ENCODE measurements around the gene EXOSC5. TPM values are rescaled to one million over a fixed set of nuclear protein-coding genes. Genes with fewer than 3 reads are reported as not detected.
"Not testable (repeated sequence)": the region's sequence is repeated elsewhere in the genome, so short reads cannot be mapped to it uniquely, and the experiment has no call there.

The EXOSC5 gene
- total RNA-seq, 1 donor from 2014 or later, result 15.2 TPM

GRCh38 chr19:41392775-41393174, 4.4 kb downstream of the EXOSC5 start:
- peaks cover 0 to 26% of the 10 kb centered on the region in 2 donors for H3K36me3 ChIP-seq
- peaks cover 18% of the 10 kb centered on the region for H3K4me1 ChIP-seq
- H3K27me3 ChIP-seq, result no peaks in the 10 kb centered on the region
- DNase-seq (ENCODE audit: extremely low spot score in 2 of 2), result no peak
- H3K27ac ChIP-seq, result no peak overlapping the region
- no peak overlapping the region for H3K4me3 ChIP-seq
- TF ChIP-seq POLR2AphosphoS5 (IDR thresholded peaks at IDR 0.05; ENCODE audit: insufficient read depth in 1 of 2, low read depth in 1 of 2) (no peak), CTCF (IDR thresholded peaks at IDR 0.05) (no peak), POLR2A (IDR thresholded peaks at IDR 0.05) (no peak)
- intact Hi-C loops (cut with DNase I), result no loop called here
- H3K9me3 ChIP-seq, result no peaks in the 10 kb centered on the region

GRCh38 chr19:41391618-41392017, 5.5 kb downstream of the EXOSC5 start:
- no peak for DNase-seq (ENCODE audit: extremely low spot score in 2 of 2)
- H3K4me1 ChIP-seq, result peaks cover 14% of the 10 kb centered on the region
- H3K4me3 ChIP-seq, result no peak overlapping the region
- no peak overlapping the region for H3K27ac ChIP-seq
- intact Hi-C loops (cut with DNase I), result no loop called here
- H3K9me3 ChIP-seq, result no peaks in the 10 kb centered on the region
- H3K36me3 ChIP-seq, result peaks cover 0 to 27% of the 10 kb centered on the region in 2 donors
- TF ChIP-seq CTCF (IDR thresholded peaks at IDR 0.05) (no peak), POLR2A (IDR thresholded peaks at IDR 0.05) (no peak), POLR2AphosphoS5 (IDR thresholded peaks at IDR 0.05; ENCODE audit: insufficient read depth in 1 of 2, low read depth in 1 of 2) (no peak)
- no peaks in the 10 kb centered on the region for H3K27me3 ChIP-seq

GRCh38 chr19:41386442-41386841, 10.7 kb downstream of the EXOSC5 start:
- H3K36me3 ChIP-seq, result peaks cover 0 to 33% of the 10 kb centered on the region in 2 donors
- intact Hi-C loops (cut with DNase I), result no loop called here

GRCh38 chr19:41384351-41384750, 12.8 kb downstream of the EXOSC5 start:
- Histone ChIP-seq H3K4me1 (peaks cover 11% of the 10 kb centered on the region), H3K27me3 (no peaks in the 10 kb centered on the region), H3K36me3 (peaks cover 0 to 20% of the 10 kb centered on the region in 2 donors), H3K27ac (no peak overlapping the region), H3K4me3 (no peak overlapping the region), H3K9me3 (no peaks in the 10 kb centered on the region)
- no peak for TF ChIP-seq POLR2AphosphoS5 (IDR thresholded peaks at IDR 0.05; ENCODE audit: insufficient read depth in 1 of 2, low read depth in 1 of 2)
- no peak for TF ChIP-seq CTCF (IDR thresholded peaks at IDR 0.05)
- no peak for TF ChIP-seq POLR2A (IDR thresholded peaks at IDR 0.05)
- no peak for DNase-seq (ENCODE audit: extremely low spot score in 2 of 2)
- intact Hi-C loops (cut with DNase I), result no loop called here

More at GRCh38 chr19:41386442-41386841, 10.7 kb downstream of the EXOSC5 start:
- TF ChIP-seq POLR2AphosphoS5 (IDR thresholded peaks at IDR 0.05; ENCODE audit: insufficient read depth in 1 of 2, low read depth in 1 of 2) (no peak), POLR2A (IDR thresholded peaks at IDR 0.05) (no peak), CTCF (IDR thresholded peaks at IDR 0.05) (no peak)
- Histone ChIP-seq H3K27me3 (no peaks in the 10 kb centered on the region), H3K4me1 (no peaks in the 10 kb centered on the region), H3K9me3 (no peaks in the 10 kb centered on the region), H3K27ac (no peak overlapping the region), H3K4me3 (no peak overlapping the region)
- no peak for DNase-seq (ENCODE audit: extremely low spot score in 2 of 2)

- H3K27me3 ChIP-seq; H3K27ac ChIP-seq; H3K4me3 ChIP-seq; intact Hi-C loops (cut with DNase I); DNase-seq (ENCODE audit: extremely low spot score in 2 of 2); H3K36me3 ChIP-seq; H3K9me3 ChIP-seq: not testable (repeated sequence)
- peaks cover 22% of the 10 kb centered on the region for H3K4me1 ChIP-seq
These were observed 15.6 kb downstream of the EXOSC5 start for GRCh38 chr19:41381536-41381935.
